ENCODE results near the gene ARHGAP25.

DNA sequence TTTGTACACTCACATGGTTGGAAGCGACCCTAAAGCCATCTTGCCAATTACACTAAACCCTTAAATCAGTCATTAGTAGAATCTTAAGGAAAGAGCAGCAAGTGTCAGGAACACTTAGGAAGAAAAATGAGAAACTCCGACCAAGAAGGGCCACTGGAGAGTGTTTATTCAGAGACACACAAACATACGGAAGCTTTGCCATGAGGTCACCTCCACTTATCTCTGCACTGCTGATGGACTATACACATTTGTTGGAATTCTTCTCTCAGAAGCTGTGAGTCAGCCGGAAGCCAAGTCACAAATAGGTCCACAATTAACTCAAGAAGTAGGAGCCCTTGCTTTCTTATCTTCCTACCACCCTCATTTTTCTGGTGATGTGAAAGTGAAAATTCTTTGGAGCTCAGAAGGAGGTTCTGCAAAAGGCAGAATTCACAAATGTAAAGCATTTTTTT, 115.0 kb downstream of the ARHGAP25 start:
- no peak for TF ChIP-seq POLR2A (IDR thresholded peaks at IDR 0.05)
- TF ChIP-seq, protein P1, sequence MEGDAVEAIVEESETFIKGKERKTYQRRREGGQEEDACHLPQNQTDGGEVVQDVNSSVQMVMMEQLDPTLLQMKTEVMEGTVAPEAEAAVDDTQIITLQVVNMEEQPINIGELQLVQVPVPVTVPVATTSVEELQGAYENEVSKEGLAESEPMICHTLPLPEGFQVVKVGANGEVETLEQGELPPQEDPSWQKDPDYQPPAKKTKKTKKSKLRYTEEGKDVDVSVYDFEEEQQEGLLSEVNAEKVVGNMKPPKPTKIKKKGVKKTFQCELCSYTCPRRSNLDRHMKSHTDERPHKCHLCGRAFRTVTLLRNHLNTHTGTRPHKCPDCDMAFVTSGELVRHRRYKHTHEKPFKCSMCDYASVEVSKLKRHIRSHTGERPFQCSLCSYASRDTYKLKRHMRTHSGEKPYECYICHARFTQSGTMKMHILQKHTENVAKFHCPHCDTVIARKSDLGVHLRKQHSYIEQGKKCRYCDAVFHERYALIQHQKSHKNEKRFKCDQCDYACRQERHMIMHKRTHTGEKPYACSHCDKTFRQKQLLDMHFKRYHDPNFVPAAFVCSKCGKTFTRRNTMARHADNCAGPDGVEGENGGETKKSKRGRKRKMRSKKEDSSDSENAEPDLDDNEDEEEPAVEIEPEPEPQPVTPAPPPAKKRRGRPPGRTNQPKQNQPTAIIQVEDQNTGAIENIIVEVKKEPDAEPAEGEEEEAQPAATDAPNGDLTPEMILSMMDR (IDR thresholded peaks at IDR 0.05): no peak
